Right lobe of liver (tissue), 6 donors: ENCODE results near the gene MYH10. TPM values are rescaled to one million over a fixed set of nuclear protein-coding genes. Genes with fewer than 3 reads are reported as not detected.

Source experiments
- ATAC-seq, 4 donors: fragments of 200-7000 bp; cut with Tn5 transposase; one replicate each; pipeline ENCODE4 v1.9.1; 2020; ENCODE audit warnings: mild to moderate bottlenecking in 4 of 4, moderate library complexity in 4 of 4
- DNase-seq, 3 donors: peaks; one replicate each; pipeline ENCODE4 v3.0.0-alpha.2; 2020
- H3K27ac ChIP-seq, 3 donors: fragments of 200-600 bp; one replicate each; pipeline ENCODE4 v1.8.0; 2022
- H3K27me3 ChIP-seq, 2 donors: fragments of 200-600 bp; one replicate each; pipeline ENCODE4 v1.8.0; 2022
- H3K36me3 ChIP-seq, 4 donors: fragments of 200-600 bp; sonication (generic) in 1 of 4; one replicate each; pipeline versions ENCODE4 v1.5.1 to v1.8.0; 2017 to 2022; ENCODE audit warnings: control low read depth in 1 of 4
- H3K4me1 ChIP-seq, 4 donors: fragments of 200-600 bp; sonication (generic) in 1 of 4; one replicate each; pipeline versions ENCODE4 v1.5.1 to v1.8.0; 2017 to 2022; ENCODE audit warnings: control low read depth in 1 of 4
- H3K4me3 ChIP-seq, 3 donors: fragments of 200-600 bp; one replicate each; pipeline ENCODE4 v1.8.0; 2022
- H3K9me3 ChIP-seq, 4 donors: fragments of 200-600 bp; sonication (generic) in 1 of 4; one replicate each; pipeline versions ENCODE4 v1.5.1 to v1.8.0; 2017 to 2022; ENCODE audit warnings: control low read depth in 1 of 4
- POLR2A ChIP-seq: fragments of 450-650 bp; IDR thresholded peaks from one replicate; pipeline ENCODE4 v1.6.1; 2017; ENCODE audit warnings: antibody characterized with exemption, mild to moderate bottlenecking
- WGBS: methylation state at CpG from one replicate; pipeline ENCODE4 v1.1.6; 2018; ENCODE audit warnings: low coverage, low lambda C conversion rate; ENCODE audit not compliant: insufficient coverage; ENCODE audit errors: missing lambda C conversion rate; 5-methylcytosine and 5-hydroxymethylcytosine counted together
- intact Hi-C, 2 donors: fragments of 100-400 bp; cut with DNase I; formaldehyde crosslinking; loops; one replicate each; pipeline versions ENCODE4 v1.11.2 to v1.14.1; 2022
- total RNA-seq, 6 experiments: library from RNA; depleted of rRNA in 2 of 6; stranded (reverse); fragments of >200 nt in 2 of 6; fragmentation: NEBNext Ultra II Directional in 3 of 6; extraction: Animal tissue kit (Norgen Biotek cat#: 25700) in 3 of 6; gene quantifications; one replicate each; pipeline versions ENCODE4 v1.1.0 to v1.2.4, GENCODE V29; 2016 to 2023
- TF ChIP-seq, protein P1 (sequence below), 4 donors: fragments of 200-600 bp in 3 of 4; fragments of 450-650 bp in 1 of 4; IDR thresholded peaks; one replicate each; pipeline versions ENCODE4 v1.5.1 to v1.8.0; 2016 to 2022; ENCODE audit warnings: antibody characterized with exemption in 4 of 4, mild to moderate bottlenecking in 2 of 4
- donor health status: DM: no; HTN: yes; CAD: no.
- donor health status: DM: no; HTN: no; CAD: no.
- donor health status: DM: no; HTN: no; CAD: no.
- donor health status: DM: no; HTN: yes; CAD: no.
- donor health status: DM: no; HTN: yes; CAD: no.

Gene MYH10
- total RNA-seq, 6 experiments from 2014 or later, result 19.8 to 32.9 (median 24.3) TPM

GRCh38 chr17:8532021-8532420, 98.5 kb downstream of the MYH10 start:
- WGBS, result 23% methylated on average over 3 of the region's 3 CpGs
- peak in 2 of 3 donors; percentile 22 to 62 for DNase-seq
- peaks cover 0 to 14% (median 7%) of the 10 kb centered on the region in 4 donors for H3K4me1 ChIP-seq
- no peaks in the 10 kb centered on the region for H3K27me3 ChIP-seq
- intact Hi-C loops, result no loop called here
- peak; percentile 93 to 96 (median 94) for ATAC-seq
- TF ChIP-seq POLR2A, result no peak
- TF ChIP-seq, protein P1, sequence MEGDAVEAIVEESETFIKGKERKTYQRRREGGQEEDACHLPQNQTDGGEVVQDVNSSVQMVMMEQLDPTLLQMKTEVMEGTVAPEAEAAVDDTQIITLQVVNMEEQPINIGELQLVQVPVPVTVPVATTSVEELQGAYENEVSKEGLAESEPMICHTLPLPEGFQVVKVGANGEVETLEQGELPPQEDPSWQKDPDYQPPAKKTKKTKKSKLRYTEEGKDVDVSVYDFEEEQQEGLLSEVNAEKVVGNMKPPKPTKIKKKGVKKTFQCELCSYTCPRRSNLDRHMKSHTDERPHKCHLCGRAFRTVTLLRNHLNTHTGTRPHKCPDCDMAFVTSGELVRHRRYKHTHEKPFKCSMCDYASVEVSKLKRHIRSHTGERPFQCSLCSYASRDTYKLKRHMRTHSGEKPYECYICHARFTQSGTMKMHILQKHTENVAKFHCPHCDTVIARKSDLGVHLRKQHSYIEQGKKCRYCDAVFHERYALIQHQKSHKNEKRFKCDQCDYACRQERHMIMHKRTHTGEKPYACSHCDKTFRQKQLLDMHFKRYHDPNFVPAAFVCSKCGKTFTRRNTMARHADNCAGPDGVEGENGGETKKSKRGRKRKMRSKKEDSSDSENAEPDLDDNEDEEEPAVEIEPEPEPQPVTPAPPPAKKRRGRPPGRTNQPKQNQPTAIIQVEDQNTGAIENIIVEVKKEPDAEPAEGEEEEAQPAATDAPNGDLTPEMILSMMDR (IDR thresholded peaks at IDR 0.05), result no peak
- H3K36me3 ChIP-seq, result peaks cover 0 to 6% (median 0%) of the 10 kb centered on the region in 4 donors
- no peak overlapping the region for H3K27ac ChIP-seq
- no peak overlapping the region for H3K4me3 ChIP-seq
- H3K9me3 ChIP-seq, result no peaks in the 10 kb centered on the region

GRCh38 chr17:8522577-8522976, 107.9 kb downstream of the MYH10 start:
- TF ChIP-seq, protein P1 (IDR thresholded peaks at IDR 0.05), result no peak
- TF ChIP-seq POLR2A, result no peak
- H3K9me3 ChIP-seq, result no peaks in the 10 kb centered on the region
- H3K36me3 ChIP-seq, result peaks cover 0 to 14% (median 4%) of the 10 kb centered on the region in 4 donors
- no peak overlapping the region for H3K27ac ChIP-seq
- intact Hi-C loops, result no loop called here
- no peaks in the 10 kb centered on the region for H3K4me1 ChIP-seq
- ATAC-seq (no peak), DNase-seq (no peak)
- no peaks in the 10 kb centered on the region for H3K27me3 ChIP-seq
- H3K4me3 ChIP-seq, result no peak overlapping the region
- WGBS, result 72% methylated on average over 5 of the region's 5 CpGs

GRCh38 chr17:8520981-8521380, 109.5 kb downstream of the MYH10 start:
- no peaks in the 10 kb centered on the region for H3K9me3 ChIP-seq
- H3K4me3 ChIP-seq, result no peak overlapping the region
- TF ChIP-seq, protein P1 (IDR thresholded peaks at IDR 0.05), result no peak
- TF ChIP-seq POLR2A, result no peak
- no peak for DNase-seq
- no peaks in the 10 kb centered on the region for H3K4me1 ChIP-seq
- ATAC-seq, result no peak
- 91% methylated on average over 10 of the region's 10 CpGs for WGBS
- H3K27me3 ChIP-seq, result no peaks in the 10 kb centered on the region
- intact Hi-C loops, result no loop called here
- no peak overlapping the region for H3K27ac ChIP-seq
- H3K36me3 ChIP-seq, result peaks cover 0 to 14% (median 4%) of the 10 kb centered on the region in 4 donors

DNA sequence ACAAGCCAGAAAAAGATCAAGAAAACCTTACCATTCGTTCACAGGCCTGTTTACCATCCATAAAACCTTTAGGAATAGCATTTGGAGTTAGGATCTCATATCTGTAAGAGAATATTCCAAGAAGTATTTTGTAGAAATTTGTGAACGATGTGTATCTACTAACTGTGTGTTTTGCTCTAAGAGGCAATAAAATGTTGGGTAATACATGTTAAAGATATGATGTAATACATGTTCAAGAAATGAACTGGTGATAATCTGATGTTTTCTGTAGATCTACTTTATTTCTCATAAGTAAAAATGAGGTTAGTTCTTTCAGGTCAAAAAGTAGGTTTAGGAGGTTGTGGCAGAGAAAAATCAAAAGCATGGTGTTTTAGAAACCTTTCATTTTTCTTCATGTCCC, 111.7 kb downstream of the MYH10 start:
- DNase-seq (no peak), ATAC-seq (no peak)
- Histone ChIP-seq H3K36me3 (peaks cover 0 to 14% (median 4%) of the 10 kb centered on the region in 4 donors), H3K4me3 (no peak overlapping the region), H3K27ac (no peak overlapping the region), H3K9me3 (no peaks in the 10 kb centered on the region), H3K27me3 (no peaks in the 10 kb centered on the region), H3K4me1 (no peaks in the 10 kb centered on the region)
- intact Hi-C loops, result no loop called here
- TF ChIP-seq, protein P1 (IDR thresholded peaks at IDR 0.05), result no peak
- TF ChIP-seq POLR2A, result no peak
- WGBS, result 75% methylated on average over 2 of the region's 2 CpGs

GRCh38 chr17:8518326-8518725, 112.2 kb downstream of the MYH10 start:
- WGBS, result 85% methylated on average over 6 of the region's 6 CpGs
- Histone ChIP-seq H3K4me1 (no peaks in the 10 kb centered on the region), H3K4me3 (no peak overlapping the region), H3K27me3 (no peaks in the 10 kb centered on the region), H3K36me3 (peaks cover 0 to 14% (median 4%) of the 10 kb centered on the region in 4 donors), H3K9me3 (no peaks in the 10 kb centered on the region), H3K27ac (no peak overlapping the region)
- no peak for ATAC-seq
- intact Hi-C loops, result no loop called here
- no peak for DNase-seq
- TF ChIP-seq, protein P1 (IDR thresholded peaks at IDR 0.05), result no peak
- no peak for TF ChIP-seq POLR2A
